NB4 (cell line): ENCODE measurements around the gene GOSR2.

Source experiments
- MYC ChIP-seq: IDR thresholded peaks from 2 replicates; pipeline ENCODE4 v1.6.1; 2011; ENCODE audit warnings: low read depth, low read length
- POLR2A ChIP-seq: IDR thresholded peaks from 2 replicates; pipeline ENCODE4 v1.6.1; 2011; ENCODE audit warnings: mild to moderate bottlenecking; ENCODE audit not compliant: insufficient read length; ENCODE audit errors: extremely low read depth
- TF ChIP-seq, protein P1 (sequence below): IDR thresholded peaks from 2 replicates; pipeline ENCODE4 v1.6.1; 2011; ENCODE audit warnings: low read depth, low read length
- TF ChIP-seq, protein P2 (sequence below): IDR thresholded peaks from one replicate; pipeline ENCODE4 v1.5.1; 2012; ENCODE audit warnings: low read depth, low read length

DNA sequence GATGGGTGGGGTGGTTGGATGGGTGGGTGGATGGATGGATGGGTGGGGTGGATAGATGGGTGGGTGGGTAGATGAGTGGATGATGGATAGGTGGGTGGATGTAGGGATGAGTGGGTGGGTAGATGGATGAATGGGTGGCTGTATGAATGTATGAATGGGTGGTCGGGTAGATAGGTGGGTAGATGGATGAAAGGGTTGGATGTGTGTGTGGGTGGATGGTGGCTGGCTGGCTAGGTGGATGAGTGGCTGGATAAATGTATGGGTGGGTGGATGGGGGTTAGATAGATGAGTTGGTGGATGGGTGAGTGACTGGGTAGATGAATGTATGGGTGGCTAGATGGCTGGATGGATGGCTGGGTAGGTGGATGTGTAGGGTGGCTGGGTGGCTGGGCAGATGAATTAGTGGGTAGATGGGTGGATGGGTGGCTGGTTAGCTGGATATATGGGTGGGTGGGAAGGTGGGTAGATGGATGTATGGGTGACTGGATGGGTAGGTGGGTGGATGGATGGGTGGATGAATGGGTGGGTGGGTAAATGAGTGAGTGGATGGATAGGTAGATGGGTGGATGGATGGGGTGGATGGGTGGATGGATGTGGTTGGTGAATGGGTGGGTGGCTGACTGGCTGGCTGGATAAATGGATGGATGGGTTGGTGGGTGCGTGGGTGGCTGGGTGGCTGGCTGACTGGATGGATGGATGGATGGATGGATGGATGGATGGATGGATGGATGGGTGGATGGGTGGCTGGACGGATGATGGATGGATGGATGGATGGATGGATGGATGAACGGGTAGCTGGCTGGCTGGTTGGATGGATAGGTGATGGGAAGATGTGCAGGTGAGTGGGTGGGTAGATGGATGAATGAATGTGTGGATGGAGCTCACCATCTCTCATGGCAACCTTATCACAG lies 18.9 kb upstream of the GOSR2 start:
- TF ChIP-seq POLR2A (no peak), MYC (no peak)
- TF ChIP-seq, protein P1, sequence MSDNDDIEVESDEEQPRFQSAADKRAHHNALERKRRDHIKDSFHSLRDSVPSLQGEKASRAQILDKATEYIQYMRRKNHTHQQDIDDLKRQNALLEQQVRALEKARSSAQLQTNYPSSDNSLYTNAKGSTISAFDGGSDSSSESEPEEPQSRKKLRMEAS: no peak
- TF ChIP-seq, protein P2, sequence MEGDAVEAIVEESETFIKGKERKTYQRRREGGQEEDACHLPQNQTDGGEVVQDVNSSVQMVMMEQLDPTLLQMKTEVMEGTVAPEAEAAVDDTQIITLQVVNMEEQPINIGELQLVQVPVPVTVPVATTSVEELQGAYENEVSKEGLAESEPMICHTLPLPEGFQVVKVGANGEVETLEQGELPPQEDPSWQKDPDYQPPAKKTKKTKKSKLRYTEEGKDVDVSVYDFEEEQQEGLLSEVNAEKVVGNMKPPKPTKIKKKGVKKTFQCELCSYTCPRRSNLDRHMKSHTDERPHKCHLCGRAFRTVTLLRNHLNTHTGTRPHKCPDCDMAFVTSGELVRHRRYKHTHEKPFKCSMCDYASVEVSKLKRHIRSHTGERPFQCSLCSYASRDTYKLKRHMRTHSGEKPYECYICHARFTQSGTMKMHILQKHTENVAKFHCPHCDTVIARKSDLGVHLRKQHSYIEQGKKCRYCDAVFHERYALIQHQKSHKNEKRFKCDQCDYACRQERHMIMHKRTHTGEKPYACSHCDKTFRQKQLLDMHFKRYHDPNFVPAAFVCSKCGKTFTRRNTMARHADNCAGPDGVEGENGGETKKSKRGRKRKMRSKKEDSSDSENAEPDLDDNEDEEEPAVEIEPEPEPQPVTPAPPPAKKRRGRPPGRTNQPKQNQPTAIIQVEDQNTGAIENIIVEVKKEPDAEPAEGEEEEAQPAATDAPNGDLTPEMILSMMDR: no peak
